ENCODE results near the gene TMTC2. TPM values are rescaled to one million over a fixed set of nuclear protein-coding genes. Genes with fewer than 3 reads are reported as not detected.

The TMTC2 gene
- total RNA-seq, 1 donor from 2014 or later, result 25.5 TPM

- Mint-ChIP-seq H3K27me3 (ENCODE audit: insufficient read depth, low read depth) (no peaks in the 10 kb centered on the region), H3K36me3 (peaks cover 14% of the 10 kb centered on the region), H3K4me3 (no peak overlapping the region), H3K4me1 (peaks cover 3% of the 10 kb centered on the region), H3K9me3 (peaks cover 28% of the 10 kb centered on the region), H3K27ac (no peak overlapping the region)
- H3K27me3 ChIP-seq, result no peaks in the 10 kb centered on the region
- H3K36me3 ChIP-seq, result peaks cover 9% of the 10 kb centered on the region
- no peaks in the 10 kb centered on the region for H3K79me2 ChIP-seq (ENCODE audit: low read depth)
- no peak for TF ChIP-seq CTCF (IDR thresholded peaks at IDR 0.05)
- no peak for TF ChIP-seq EZH2phosphoT487 (IDR thresholded peaks at IDR 0.05)
- TF ChIP-seq EZH2 (IDR thresholded peaks at IDR 0.05), result no peak
- H4K20me1 ChIP-seq (ENCODE audit: low read depth), result no peaks in the 10 kb centered on the region
- H3K27ac ChIP-seq, result no peak overlapping the region
- H3K4me3 ChIP-seq, result no peak overlapping the region
- no peak overlapping the region for H3K9ac ChIP-seq
- H3K9me3 ChIP-seq (ENCODE audit: low read depth), result peaks cover 9% of the 10 kb centered on the region
- no peak overlapping the region for H2AFZ ChIP-seq (replicated peaks)
- no peak overlapping the region for H3K4me2 ChIP-seq
- peaks cover 5% of the 10 kb centered on the region for H3F3A ChIP-seq (ENCODE audit: low read depth)
- H3K4me1 ChIP-seq, result peaks cover 7% of the 10 kb centered on the region
- DNase-seq (ENCODE audit: low spot score), result no peak
Observed at GRCh38 chr12:83141460-83141994, 454.8 kb downstream of the TMTC2 start.

- TF ChIP-seq CTCF (IDR thresholded peaks at IDR 0.05) (no peak), EZH2 (IDR thresholded peaks at IDR 0.05) (no peak), EZH2phosphoT487 (IDR thresholded peaks at IDR 0.05) (no peak)
- peaks cover 7% of the 10 kb centered on the region for H3K36me3 ChIP-seq
- H3K79me2 ChIP-seq (ENCODE audit: low read depth), result no peaks in the 10 kb centered on the region
- Mint-ChIP-seq H3K4me3 (no peak overlapping the region), H3K9me3 (peaks cover 28% of the 10 kb centered on the region), H3K27ac (no peak overlapping the region), H3K36me3 (peaks cover 14% of the 10 kb centered on the region), H3K27me3 (ENCODE audit: insufficient read depth, low read depth) (no peaks in the 10 kb centered on the region), H3K4me1 (no peaks in the 10 kb centered on the region)
- H4K20me1 ChIP-seq (ENCODE audit: low read depth), result no peaks in the 10 kb centered on the region
- no peak for DNase-seq (ENCODE audit: low spot score)
- H3K9me3 ChIP-seq (ENCODE audit: low read depth), result peaks cover 8% of the 10 kb centered on the region
- H3F3A ChIP-seq (ENCODE audit: low read depth), result no peaks in the 10 kb centered on the region
- H3K27ac ChIP-seq, result no peak overlapping the region
- H2AFZ ChIP-seq (replicated peaks), result no peak overlapping the region
- H3K27me3 ChIP-seq, result no peaks in the 10 kb centered on the region
- H3K4me2 ChIP-seq, result no peak overlapping the region
- H3K9ac ChIP-seq, result no peak overlapping the region
- H3K4me3 ChIP-seq, result no peak overlapping the region
- no peaks in the 10 kb centered on the region for H3K4me1 ChIP-seq
Observed at GRCh38 chr12:83142914-83143313, 456.2 kb downstream of the TMTC2 start.

- H3K4me1 ChIP-seq, result no peaks in the 10 kb centered on the region
- no peaks in the 10 kb centered on the region for H3K79me2 ChIP-seq (ENCODE audit: low read depth)
- H3K9ac ChIP-seq, result no peak overlapping the region
- H3K9me3 Mint-ChIP-seq, result peaks cover 28% of the 10 kb centered on the region
- peaks cover 14% of the 10 kb centered on the region for H3K36me3 Mint-ChIP-seq
- no peak overlapping the region for H3K27ac ChIP-seq
- H2AFZ ChIP-seq (replicated peaks), result no peak overlapping the region
- H3F3A ChIP-seq (ENCODE audit: low read depth), result no peaks in the 10 kb centered on the region
- H3K9me3 ChIP-seq (ENCODE audit: low read depth), result no peaks in the 10 kb centered on the region
- no peak overlapping the region for H3K4me2 ChIP-seq
- no peak overlapping the region for H3K27ac Mint-ChIP-seq
- no peaks in the 10 kb centered on the region for H3K27me3 Mint-ChIP-seq (ENCODE audit: insufficient read depth, low read depth)
- H3K4me3 ChIP-seq, result no peak overlapping the region
- no peaks in the 10 kb centered on the region for H4K20me1 ChIP-seq (ENCODE audit: low read depth)
- DNase-seq (ENCODE audit: low spot score), result no peak
- no peaks in the 10 kb centered on the region for H3K4me1 Mint-ChIP-seq
- TF ChIP-seq CTCF (IDR thresholded peaks at IDR 0.05), result no peak
- no peak for TF ChIP-seq EZH2phosphoT487 (IDR thresholded peaks at IDR 0.05)
- TF ChIP-seq EZH2 (IDR thresholded peaks at IDR 0.05), result no peak
- no peak overlapping the region for H3K4me3 Mint-ChIP-seq
- H3K36me3 ChIP-seq, result peaks cover 5% of the 10 kb centered on the region
- H3K27me3 ChIP-seq, result no peaks in the 10 kb centered on the region
Observed at GRCh38 chr12:83143950-83144349, 457.2 kb downstream of the TMTC2 start.
